Left ventricle myocardium inferior (tissue), 1 donor: ENCODE measurements around the gene DDO. TPM values are rescaled to one million over a fixed set of nuclear protein-coding genes. Genes with fewer than 3 reads are reported as not detected.
A peak's percentile ranks its signal among the peaks of the same experiment; 100 is the strongest.
"Not testable (repeated sequence)": the region's sequence is repeated elsewhere in the genome, so short reads cannot be mapped to it uniquely, and the experiment has no call there.

Source experiments
- DNase-seq: peaks from one replicate; pipeline ENCODE4 v3.0.0-alpha.2; 2020
- H3K27ac ChIP-seq: fragments of 200-600 bp; replicated peaks from 2 replicates; pipeline ENCODE4 v1.8.0; 2021
- H3K27me3 ChIP-seq: fragments of 200-600 bp; 2 replicates; pipeline ENCODE4 v1.8.0; 2021; ENCODE audit warnings: low read depth
- H3K36me3 ChIP-seq: fragments of 200-600 bp; 2 replicates; pipeline ENCODE4 v1.8.0; 2021
- H3K4me1 ChIP-seq: fragments of 200-600 bp; 2 replicates; pipeline ENCODE4 v1.8.0; 2021
- H3K4me3 ChIP-seq: fragments of 200-600 bp; 2 replicates; pipeline ENCODE4 v1.8.0; 2021; ENCODE audit warnings: mild to moderate bottlenecking, moderate library complexity
- H3K9me3 ChIP-seq: fragments of 200-600 bp; replicated peaks from 2 replicates; pipeline ENCODE4 v1.8.0; 2021
- intact Hi-C: fragments of 100-400 bp; cut with micrococcal nuclease; formaldehyde crosslinking; loops from one replicate; pipeline ENCODE4 v1.11.0; 2022
- total RNA-seq: library from RNA; stranded (reverse); fragmentation: NEBNext Ultra II Directional; extraction: Animal tissue kit (Norgen Biotek cat#: 25700); gene quantifications from one replicate; pipeline ENCODE4 v1.2.1, GENCODE V29; 2021
- TF ChIP-seq, protein P1 (sequence below): fragments of 200-600 bp; IDR thresholded peaks from 2 replicates; pipeline ENCODE4 v1.8.0; 2021; ENCODE audit warnings: antibody characterized with exemption, mild to moderate bottlenecking, borderline replicate concordance
- donor health status: DM: no; HTN: yes; CAD: no; lungs with severe emphysema.

The DDO gene
- total RNA-seq, 1 donor from 2014 or later: 37.6 TPM

GRCh38 chr6:110457567-110458175, 42.3 kb upstream of the DDO start:
- TF ChIP-seq, protein P1, sequence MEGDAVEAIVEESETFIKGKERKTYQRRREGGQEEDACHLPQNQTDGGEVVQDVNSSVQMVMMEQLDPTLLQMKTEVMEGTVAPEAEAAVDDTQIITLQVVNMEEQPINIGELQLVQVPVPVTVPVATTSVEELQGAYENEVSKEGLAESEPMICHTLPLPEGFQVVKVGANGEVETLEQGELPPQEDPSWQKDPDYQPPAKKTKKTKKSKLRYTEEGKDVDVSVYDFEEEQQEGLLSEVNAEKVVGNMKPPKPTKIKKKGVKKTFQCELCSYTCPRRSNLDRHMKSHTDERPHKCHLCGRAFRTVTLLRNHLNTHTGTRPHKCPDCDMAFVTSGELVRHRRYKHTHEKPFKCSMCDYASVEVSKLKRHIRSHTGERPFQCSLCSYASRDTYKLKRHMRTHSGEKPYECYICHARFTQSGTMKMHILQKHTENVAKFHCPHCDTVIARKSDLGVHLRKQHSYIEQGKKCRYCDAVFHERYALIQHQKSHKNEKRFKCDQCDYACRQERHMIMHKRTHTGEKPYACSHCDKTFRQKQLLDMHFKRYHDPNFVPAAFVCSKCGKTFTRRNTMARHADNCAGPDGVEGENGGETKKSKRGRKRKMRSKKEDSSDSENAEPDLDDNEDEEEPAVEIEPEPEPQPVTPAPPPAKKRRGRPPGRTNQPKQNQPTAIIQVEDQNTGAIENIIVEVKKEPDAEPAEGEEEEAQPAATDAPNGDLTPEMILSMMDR: peak; percentile 57
- H3K9me3 ChIP-seq: peaks cover 13% of the 10 kb centered on the region
- H3K27ac ChIP-seq, H3K4me1 ChIP-seq, intact Hi-C loops, H3K4me3 ChIP-seq, H3K36me3 ChIP-seq, H3K27me3 ChIP-seq: not testable (repeated sequence)
- DNase-seq: peak; percentile 20

DNA sequence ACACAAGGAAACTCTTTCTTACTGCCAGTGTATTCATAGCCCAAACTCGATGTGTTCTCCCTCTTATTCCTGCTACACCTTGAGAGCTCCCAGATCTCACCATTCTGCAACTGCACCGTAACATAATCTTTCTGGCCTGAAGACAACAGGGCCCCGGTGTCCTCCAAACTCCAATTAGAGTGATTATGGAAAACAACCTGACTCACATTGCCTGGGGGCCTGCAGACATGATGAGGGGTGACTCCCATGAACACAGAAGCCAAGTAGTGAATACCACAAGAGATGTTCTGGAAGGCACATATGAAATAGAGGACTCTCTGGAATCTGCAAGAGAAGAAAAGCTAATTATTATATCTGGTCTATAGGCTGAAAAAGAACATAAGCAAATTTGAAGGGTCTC, 41.3 kb upstream of the DDO start:
- no peaks in the 10 kb centered on the region for H3K4me1 ChIP-seq
- no peak overlapping the region for H3K27ac ChIP-seq
- no peak for DNase-seq
- H3K4me3 ChIP-seq: no peak overlapping the region
- intact Hi-C loops: no loop called here
- peaks cover 4% of the 10 kb centered on the region for H3K9me3 ChIP-seq
- no peaks in the 10 kb centered on the region for H3K36me3 ChIP-seq
- TF ChIP-seq, protein P1: no peak
- H3K27me3 ChIP-seq: no peaks in the 10 kb centered on the region

DNA sequence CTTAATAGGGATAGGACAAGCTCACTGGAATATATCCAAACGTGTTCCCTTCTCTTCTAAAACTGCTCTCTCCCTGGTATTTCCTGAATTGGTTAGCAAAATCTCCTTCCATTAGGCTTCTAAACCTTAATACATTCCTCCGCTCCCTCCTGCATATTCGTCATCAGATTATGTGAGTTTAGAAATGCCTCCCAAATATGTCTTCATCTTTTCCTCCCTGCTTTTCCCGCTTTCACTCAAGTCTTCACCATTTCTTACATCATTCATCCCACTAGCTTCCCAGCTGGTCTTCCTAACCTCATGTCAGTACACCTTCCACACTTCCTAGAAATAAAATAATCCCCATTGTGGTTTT, 34.1 kb upstream of the DDO start:
- DNase-seq: no peak
- Histone ChIP-seq H3K27me3 (no peaks in the 10 kb centered on the region), H3K4me1 (no peaks in the 10 kb centered on the region), H3K9me3 (no peaks in the 10 kb centered on the region), H3K27ac (no peak overlapping the region), H3K36me3 (no peaks in the 10 kb centered on the region), H3K4me3 (no peak overlapping the region)
- TF ChIP-seq, protein P1: no peak
- intact Hi-C loops: no loop called here

DNA sequence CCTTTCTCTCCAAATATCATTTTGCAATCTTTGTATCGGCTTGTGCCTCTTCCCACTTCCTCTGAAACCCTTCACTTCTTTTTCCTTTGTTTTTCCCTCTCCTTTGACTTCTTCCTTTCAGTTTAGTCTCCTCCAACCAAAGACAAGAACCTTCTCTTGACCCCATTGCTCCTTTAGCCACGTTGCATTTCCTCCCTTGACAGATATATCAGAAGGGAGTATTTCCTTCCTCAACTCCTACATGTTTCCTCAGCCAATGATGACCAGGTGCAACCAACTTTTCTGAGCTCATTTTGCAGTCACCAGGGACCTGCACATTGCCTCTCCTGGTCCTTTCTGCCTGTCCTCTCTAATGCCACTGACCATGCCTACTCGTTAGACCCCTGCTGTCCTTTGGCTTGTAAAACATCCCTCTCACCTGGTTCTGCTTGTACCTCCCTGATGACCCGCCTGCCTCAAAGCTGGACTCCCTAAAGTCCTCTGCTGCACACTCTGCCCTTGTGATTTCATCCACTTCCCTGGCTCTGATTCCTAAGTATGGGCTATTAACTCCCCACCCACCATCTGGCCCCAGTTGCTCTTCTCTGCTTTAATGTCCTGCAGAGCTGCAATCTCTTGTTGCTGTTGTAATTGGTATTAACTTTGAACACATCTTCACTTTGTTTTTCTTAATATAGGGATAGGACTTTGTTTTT, 33.6 kb upstream of the DDO start:
- intact Hi-C loops: no loop called here
- Histone ChIP-seq H3K36me3 (no peaks in the 10 kb centered on the region), H3K9me3 (no peaks in the 10 kb centered on the region), H3K27me3 (no peaks in the 10 kb centered on the region), H3K27ac (no peak overlapping the region), H3K4me3 (no peak overlapping the region), H3K4me1 (no peaks in the 10 kb centered on the region)
- TF ChIP-seq, protein P1: no peak
- DNase-seq: no peak

DNA sequence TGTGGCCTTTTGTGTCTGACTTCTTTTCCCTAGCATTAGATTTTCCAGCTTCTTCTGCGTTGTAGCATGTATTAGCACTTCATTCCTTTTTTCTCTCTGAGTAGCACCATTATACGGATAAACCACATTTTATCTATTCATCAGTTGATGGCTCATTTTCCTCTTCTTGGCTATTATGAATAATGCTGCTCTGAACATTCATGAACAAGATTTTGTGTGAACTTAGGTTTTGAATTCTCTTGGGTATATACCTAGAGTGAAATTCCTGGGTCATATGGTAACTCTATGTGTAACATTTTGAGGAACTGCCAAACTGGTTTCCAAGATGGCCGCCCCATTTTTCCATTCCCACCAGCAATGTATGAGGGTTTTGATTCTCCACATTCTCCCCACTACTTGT, 32.4 kb upstream of the DDO start:
- no peaks in the 10 kb centered on the region for H3K9me3 ChIP-seq

More for the DNA sequence above, 32.4 kb upstream of the DDO start:
- Histone ChIP-seq H3K4me3 (no peak overlapping the region), H3K27me3 (no peaks in the 10 kb centered on the region), H3K4me1 (no peaks in the 10 kb centered on the region), H3K36me3 (no peaks in the 10 kb centered on the region), H3K27ac (no peak overlapping the region)
- TF ChIP-seq, protein P1: no peak
- intact Hi-C loops: no loop called here
- no peak for DNase-seq
